ENCODE data around the gene PHACTR4. TPM values are rescaled to one million over a fixed set of nuclear protein-coding genes. Genes with fewer than 3 reads are reported as not detected.

Gene PHACTR4
- total and polyA plus RNA-seq, 10 of the 15 experiments (the other 5 are each of a cell fraction or from before 2014, with no cell fraction given): 8.9 to 34.2 (median 12.5) TPM

DNA sequence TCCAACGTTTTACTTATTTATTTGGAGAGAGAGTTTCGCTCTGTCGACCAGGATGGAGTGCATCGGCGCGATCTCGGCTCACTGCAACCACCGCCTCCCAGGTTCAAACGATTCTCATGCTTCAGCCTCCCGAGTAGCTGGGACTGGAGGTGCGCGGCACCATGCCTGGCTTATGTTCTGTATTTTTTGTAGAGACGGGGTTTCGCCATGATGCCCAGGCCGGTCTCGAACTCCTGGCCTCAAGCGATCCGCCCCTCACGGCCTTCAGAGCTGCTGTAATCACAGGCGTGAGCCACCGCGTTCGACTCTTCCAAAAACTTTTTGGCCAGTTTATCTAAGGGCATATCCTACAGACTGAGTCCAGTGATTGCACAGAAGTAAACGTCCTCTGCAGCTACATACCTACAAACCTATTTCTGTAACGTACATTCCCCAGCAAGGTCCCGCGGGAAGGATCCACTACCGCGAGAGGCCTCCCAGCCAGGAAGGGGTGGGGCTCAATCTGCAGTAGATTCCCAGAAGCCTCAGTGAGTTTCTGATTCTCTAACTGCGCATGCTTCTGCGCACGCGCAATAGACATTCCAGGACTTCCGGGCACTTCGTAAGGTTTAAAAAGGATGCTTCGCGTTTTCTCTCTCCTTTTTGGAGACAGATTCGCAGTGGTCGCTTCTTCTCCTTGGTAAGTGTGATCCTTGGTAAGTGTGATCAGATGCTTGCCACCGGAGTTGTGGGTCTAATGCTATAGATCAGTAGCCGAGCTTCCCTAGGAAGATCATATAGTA lies 136.1 kb downstream of the PHACTR4 start, which contains the start of gene RCC1 (continued):
- no peak for TF ChIP-seq PRDM15 (CRISPR knock-in tag; IDR thresholded peaks at IDR 0.05)
- no peak for TF ChIP-seq ETV6 (conservative IDR thresholded peaks at IDR 0.05 in 1 of 2, IDR thresholded peaks at IDR 0.05 in 1 of 2; ENCODE audit: borderline replicate concordance in 1 of 2, low read depth in 1 of 2)
- no peak for TF ChIP-seq CHD4 (IDR thresholded peaks at IDR 0.05)
- TF ChIP-seq STAT1 (conservative IDR thresholded peaks at IDR 0.05): no peak
- TF ChIP-seq TBL1XR1 (IDR thresholded peaks at IDR 0.05; ENCODE audit: low read depth, low read length): peak; percentile 60
- TF ChIP-seq ASH2L (IDR thresholded peaks at IDR 0.05; ENCODE audit: borderline replicate concordance, low read depth): no peak
- no peak for TF ChIP-seq EZH2 (IDR thresholded peaks at IDR 0.05; ENCODE audit: borderline replicate concordance, control insufficient read depth, low read depth, low read length)
- TF ChIP-seq GABPA (IDR thresholded peaks at IDR 0.05; ENCODE audit: low read depth): peak; percentile 16; the same call in 1 of the 2 replicates
- TF ChIP-seq DPF2 (IDR thresholded peaks at IDR 0.05): no peak
- TF ChIP-seq CREB1 (IDR thresholded peaks at IDR 0.05; ENCODE audit: low read depth): peak; percentile 66; the same call in 1 of the 2 replicates
